Activated CD4-positive, alpha-beta memory T cell treated with anti-CD3 and anti-CD28 coated beads for 36 hours (primary cell): ENCODE data around the gene RRP9. TPM values are rescaled to one million over a fixed set of nuclear protein-coding genes. Genes with fewer than 3 reads are reported as not detected.

Source experiments
- CTCF ChIA-PET: fragments of 350-600 bp; sonication (Branson Sonifier 250); formaldehyde crosslinking; loops from one replicate; lab custom pipeline; 2021; ENCODE audit warnings: antibody characterized with exemption, inconsistent platforms; lab: Charles Lee
- POLR2A ChIA-PET: fragments of 350-600 bp; sonication (Branson Sonifier 250); formaldehyde crosslinking; loops from one replicate; lab custom pipeline; 2021; ENCODE audit warnings: antibody characterized with exemption; lab: Charles Lee
- DNase-seq: peaks from one replicate; pipeline ENCODE4 v3.0.0-alpha.2; 2020
- H3K27ac Mint-ChIP-seq: one replicate; pipeline ENCODE4 v1.8.0; 2021; ENCODE audit warnings: mixed read lengths
- H3K27me3 Mint-ChIP-seq: one replicate; pipeline ENCODE4 v1.8.0; 2021; ENCODE audit warnings: mixed read lengths
- H3K36me3 Mint-ChIP-seq: one replicate; pipeline ENCODE4 v1.8.0; 2021; ENCODE audit warnings: mixed read lengths
- H3K4me1 Mint-ChIP-seq: one replicate; pipeline ENCODE4 v1.8.0; 2021; ENCODE audit warnings: low read depth, mixed read lengths
- H3K4me3 Mint-ChIP-seq: one replicate; pipeline ENCODE4 v1.8.0; 2021; ENCODE audit warnings: mild to moderate bottlenecking, mixed read lengths
- H3K9me3 Mint-ChIP-seq: one replicate; pipeline ENCODE4 v1.8.0; 2021; ENCODE audit warnings: mixed read lengths
- intact Hi-C: fragments of 100-400 bp; cut with micrococcal nuclease; formaldehyde crosslinking; loops from one replicate; pipeline ENCODE4 v1.15.1; 2023
- total RNA-seq, 2 experiments: library from RNA; stranded (reverse); gene quantifications; one replicate each; pipeline ENCODE4 v1.2.3, GENCODE V29; 2021

The RRP9 gene
- total RNA-seq, 2 experiments from 2014 or later, result 32.3 to 35.4 TPM

DNA sequence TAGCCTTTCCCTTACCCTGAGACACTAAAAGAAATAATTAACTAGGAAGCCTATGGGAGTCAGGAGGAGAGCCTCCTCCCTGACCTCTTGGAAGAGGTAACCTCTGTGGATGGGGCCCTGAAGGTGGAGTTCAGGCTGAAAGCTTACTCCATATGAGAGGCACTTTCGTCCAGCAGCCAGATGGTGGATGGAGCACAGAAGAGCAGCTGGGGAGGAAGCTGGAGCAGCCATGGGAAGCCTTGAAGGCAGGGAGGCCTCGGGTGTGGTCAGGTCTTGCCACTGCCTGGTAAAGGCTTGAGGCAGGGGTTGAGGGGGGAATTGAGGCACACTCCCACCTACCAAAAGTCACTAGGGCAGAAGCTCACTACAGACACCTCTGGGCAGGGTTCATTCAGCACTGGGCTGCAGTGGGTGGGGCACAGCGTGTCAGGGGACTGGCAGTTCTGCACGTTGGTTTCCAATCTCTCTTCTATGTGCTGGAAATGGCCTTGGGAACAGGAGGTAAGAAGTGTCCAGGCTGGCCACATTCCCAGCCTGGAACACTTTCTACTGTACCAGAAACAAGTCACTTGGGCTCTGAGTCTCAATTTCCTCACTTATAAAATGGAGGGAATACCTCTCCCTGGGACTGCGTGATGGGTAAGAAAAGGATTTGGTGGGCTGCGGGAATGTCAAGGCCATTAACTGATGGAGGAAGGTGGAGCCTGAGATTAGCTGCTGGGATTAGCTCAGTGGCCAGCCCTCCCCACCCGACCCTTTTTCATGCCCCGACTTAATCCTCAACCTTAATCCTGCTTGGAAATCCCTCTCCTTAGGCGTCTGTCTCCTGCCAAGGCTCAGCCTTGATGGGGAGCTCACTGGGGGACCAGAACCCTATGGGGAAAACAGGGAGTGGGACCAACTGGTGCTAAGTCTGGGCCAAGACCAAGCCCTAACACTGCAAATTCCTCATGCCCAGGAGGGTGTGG is 20.2 kb upstream of the RRP9 start:
- DNase-seq, result no peak
- intact Hi-C loops, result no loop called here
- ChIA-PET CTCF (interaction anchor here (1.3 kb wide), 1 partner anchor 12 kb away, joined by 5 read pairs; the partner anchor contains the start of gene ABHD14B), POLR2A (interaction anchor here (0.6 to 1.1 kb wide), 3 partner anchors 12 to 379 kb away, joined by 3 to 5 read pairs (median 3); partner anchors contain the start of genes ABHD14B and RRP9)
- Mint-ChIP-seq H3K4me3 (no peak overlapping the region), H3K27ac (no peak overlapping the region), H3K36me3 (peaks cover 6% of the 10 kb centered on the region), H3K4me1 (peaks cover 8% of the 10 kb centered on the region), H3K9me3 (no peaks in the 10 kb centered on the region), H3K27me3 (no peaks in the 10 kb centered on the region)

GRCh38 chr3:51961011-51961410 is 19.3 kb upstream of the RRP9 start:
- Mint-ChIP-seq H3K4me1 (peaks cover 3% of the 10 kb centered on the region), H3K4me3 (no peak overlapping the region), H3K27ac (no peak overlapping the region), H3K27me3 (no peaks in the 10 kb centered on the region), H3K36me3 (peaks cover 6% of the 10 kb centered on the region), H3K9me3 (no peaks in the 10 kb centered on the region)
- DNase-seq, result no peak
- ChIA-PET POLR2A (interaction anchor here (0.6 kb wide), 1 partner anchor 378 kb away, joined by 3 read pairs; no protein-coding TSS in a partner anchor), CTCF (no interaction called here)
- intact Hi-C loops, result no loop called here

- Mint-ChIP-seq H3K36me3 (peaks cover 6% of the 10 kb centered on the region), H3K4me1 (peaks cover 1% of the 10 kb centered on the region), H3K27me3 (peaks cover under 1% of the 10 kb centered on the region), H3K9me3 (no peaks in the 10 kb centered on the region), H3K27ac (no peak overlapping the region), H3K4me3 (no peak overlapping the region)
- POLR2A ChIA-PET, result no interaction called here
- intact Hi-C loops, result no loop called here
- DNase-seq, result no peak
- CTCF ChIA-PET, result no interaction called here
Measured at GRCh38 chr3:51960386-51960785, 18.7 kb upstream of the RRP9 start.

DNA sequence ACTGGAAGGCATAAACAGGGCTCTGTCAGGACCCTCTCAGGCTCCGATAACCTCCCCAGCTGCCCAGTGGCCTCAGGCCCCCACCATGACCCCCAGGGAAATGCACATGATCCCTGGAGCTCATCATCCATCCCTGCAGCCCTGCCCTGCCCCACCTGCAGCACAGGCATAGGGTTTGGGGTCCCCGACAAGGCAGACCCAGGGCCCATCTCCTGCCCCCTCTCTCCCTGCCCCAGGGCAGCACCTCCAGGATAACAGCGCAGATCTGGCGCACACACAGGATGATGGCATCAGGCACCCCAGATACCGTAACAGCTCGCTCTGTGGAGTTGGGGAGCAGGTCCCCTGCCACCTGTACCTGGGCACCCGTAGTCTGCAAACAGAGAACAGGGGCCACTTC is 17.9 kb upstream of the RRP9 start:
- POLR2A ChIA-PET, result no interaction called here

DNA sequence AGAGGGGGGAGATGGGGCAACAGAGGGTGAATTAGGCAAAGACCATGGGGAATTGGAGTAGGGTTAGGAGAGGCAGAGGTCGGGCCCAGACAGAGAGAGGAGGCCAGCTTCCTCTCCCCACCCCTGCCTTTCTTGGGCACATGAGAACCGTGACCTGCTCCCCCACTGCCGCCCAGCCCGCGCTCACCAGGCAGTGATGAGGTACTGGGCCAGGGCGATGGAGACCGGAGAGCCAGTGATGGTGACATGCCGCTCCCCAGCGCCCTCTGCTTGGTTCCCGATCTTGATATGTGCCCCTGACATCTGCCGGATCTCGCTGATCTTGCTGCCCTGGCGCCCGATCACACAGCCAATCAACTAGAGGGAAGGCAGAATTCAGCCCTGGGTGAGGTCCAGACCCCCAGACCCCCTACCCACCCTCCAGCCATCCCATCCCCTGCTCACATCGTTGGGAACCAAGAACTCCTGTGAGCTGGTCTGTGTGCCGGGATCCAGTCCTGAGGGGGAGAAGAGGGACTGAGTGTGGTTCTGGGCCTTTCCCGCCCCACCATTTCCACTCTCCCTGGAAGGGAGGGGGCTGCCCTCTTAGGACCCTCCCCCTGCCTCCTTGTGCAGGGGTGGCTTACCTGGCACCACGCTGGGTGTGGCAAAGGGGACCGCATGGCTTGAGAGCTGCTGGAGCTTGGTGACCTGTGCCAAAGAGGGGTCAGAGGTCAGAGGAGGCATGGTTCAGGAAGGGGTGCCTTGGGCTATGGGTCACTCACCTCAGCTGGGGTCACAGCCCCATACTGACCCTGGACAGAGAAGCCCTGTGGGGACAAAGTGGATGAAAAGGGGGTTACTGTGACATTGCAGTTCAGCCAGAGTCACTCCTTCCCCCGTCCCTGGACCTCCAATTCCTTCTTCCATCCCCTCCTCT is 17.2 kb upstream of the RRP9 start:
- peaks cover 2% of the 10 kb centered on the region for H3K4me1 Mint-ChIP-seq
- H3K27ac Mint-ChIP-seq, result no peak overlapping the region
- peaks cover 13% of the 10 kb centered on the region for H3K27me3 Mint-ChIP-seq
- intact Hi-C loops, result no loop called here
- no peaks in the 10 kb centered on the region for H3K9me3 Mint-ChIP-seq
- ChIA-PET POLR2A (no interaction called here), CTCF (interaction anchor here (1.0 to 1.6 kb wide), 3 partner anchors 15 to 24 kb away, joined by 4 to 7 read pairs (median 6); partner anchors contain the start of genes ABHD14A, ABHD14B, ACY1 and PARP3)
- DNase-seq, result no peak
- peaks cover 6% of the 10 kb centered on the region for H3K36me3 Mint-ChIP-seq
- H3K4me3 Mint-ChIP-seq, result no peak overlapping the region

More for the DNA sequence above, 17.9 kb upstream of the RRP9 start:
- peaks cover 6% of the 10 kb centered on the region for H3K36me3 Mint-ChIP-seq
- CTCF ChIA-PET, result interaction anchor here (1.6 kb wide), 1 partner anchor 15 kb away, joined by 6 read pairs; the partner anchor contains the start of genes ABHD14A and ABHD14B
- DNase-seq, result no peak
- H3K9me3 Mint-ChIP-seq, result no peaks in the 10 kb centered on the region
- H3K27ac Mint-ChIP-seq, result no peak overlapping the region
- H3K27me3 Mint-ChIP-seq, result peaks cover 6% of the 10 kb centered on the region
- no peak overlapping the region for H3K4me3 Mint-ChIP-seq
- intact Hi-C loops, result no loop called here
- peaks cover 2% of the 10 kb centered on the region for H3K4me1 Mint-ChIP-seq

GRCh38 chr3:51957520-51958205 is 16.0 kb upstream of the RRP9 start:
- intact Hi-C loops, result no loop called here

DNA sequence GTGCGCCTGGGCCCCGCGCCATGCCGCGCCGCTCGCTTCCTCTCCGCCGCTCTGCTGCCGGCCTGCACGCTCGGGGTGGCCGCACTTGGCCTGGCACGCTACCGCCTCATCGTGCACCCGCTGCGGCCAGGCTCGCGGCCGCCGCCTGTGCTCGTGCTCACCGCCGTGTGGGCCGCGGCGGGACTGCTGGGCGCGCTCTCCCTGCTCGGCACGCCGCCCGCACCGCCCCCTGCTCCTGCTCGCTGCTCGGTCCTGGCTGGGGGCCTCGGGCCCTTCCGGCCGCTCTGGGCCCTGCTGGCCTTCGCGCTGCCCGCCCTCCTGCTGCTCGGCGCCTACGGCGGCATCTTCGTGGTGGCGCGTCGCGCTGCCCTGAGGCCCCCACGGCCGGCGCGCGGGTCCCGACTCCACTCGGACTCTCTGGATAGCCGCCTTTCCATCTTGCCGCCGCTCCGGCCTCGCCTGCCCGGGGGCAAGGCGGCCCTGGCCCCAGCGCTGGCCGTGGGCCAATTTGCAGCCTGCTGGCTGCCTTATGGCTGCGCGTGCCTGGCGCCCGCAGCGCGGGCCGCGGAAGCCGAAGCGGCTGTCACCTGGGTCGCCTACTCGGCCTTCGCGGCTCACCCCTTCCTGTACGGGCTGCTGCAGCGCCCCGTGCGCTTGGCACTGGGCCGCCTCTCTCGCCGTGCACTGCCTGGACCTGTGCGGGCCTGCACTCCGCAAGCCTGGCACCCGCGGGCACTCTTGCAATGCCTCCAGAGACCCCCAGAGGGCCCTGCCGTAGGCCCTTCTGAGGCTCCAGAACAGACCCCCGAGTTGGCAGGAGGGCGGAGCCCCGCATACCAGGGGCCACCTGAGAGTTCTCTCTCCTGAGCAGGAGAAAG is 14.4 kb upstream of the RRP9 start:
- Mint-ChIP-seq H3K27me3 (peaks cover 17% of the 10 kb centered on the region), H3K36me3 (peaks cover 6% of the 10 kb centered on the region), H3K4me3 (peak overlapping the region; percentile 16), H3K27ac (no peak overlapping the region), H3K9me3 (no peaks in the 10 kb centered on the region), H3K4me1 (peaks cover 2% of the 10 kb centered on the region)
- CTCF ChIA-PET, result no interaction called here
- intact Hi-C loops, result no loop called here
- POLR2A ChIA-PET, result interaction anchor here (0.5 kb wide), 1 partner anchor 36 kb away, joined by 4 read pairs; no protein-coding TSS in a partner anchor
- peak; percentile 55 for DNase-seq

More at GRCh38 chr3:51957520-51958205, 16.0 kb upstream of the RRP9 start:
- ChIA-PET POLR2A (no interaction called here), CTCF (interaction anchor here (0.6 to 1.6 kb wide), 4 partner anchors 16 to 25 kb away, joined by 3 to 7 read pairs (median 5); partner anchors contain the start of genes ABHD14A, ABHD14B, ACY1 and PARP3)
- Mint-ChIP-seq H3K36me3 (peaks cover 6% of the 10 kb centered on the region), H3K27me3 (peaks cover 17% of the 10 kb centered on the region), H3K4me1 (peaks cover 2% of the 10 kb centered on the region), H3K4me3 (no peak overlapping the region), H3K27ac (no peak overlapping the region), H3K9me3 (no peaks in the 10 kb centered on the region)
- no peak for DNase-seq

DNA sequence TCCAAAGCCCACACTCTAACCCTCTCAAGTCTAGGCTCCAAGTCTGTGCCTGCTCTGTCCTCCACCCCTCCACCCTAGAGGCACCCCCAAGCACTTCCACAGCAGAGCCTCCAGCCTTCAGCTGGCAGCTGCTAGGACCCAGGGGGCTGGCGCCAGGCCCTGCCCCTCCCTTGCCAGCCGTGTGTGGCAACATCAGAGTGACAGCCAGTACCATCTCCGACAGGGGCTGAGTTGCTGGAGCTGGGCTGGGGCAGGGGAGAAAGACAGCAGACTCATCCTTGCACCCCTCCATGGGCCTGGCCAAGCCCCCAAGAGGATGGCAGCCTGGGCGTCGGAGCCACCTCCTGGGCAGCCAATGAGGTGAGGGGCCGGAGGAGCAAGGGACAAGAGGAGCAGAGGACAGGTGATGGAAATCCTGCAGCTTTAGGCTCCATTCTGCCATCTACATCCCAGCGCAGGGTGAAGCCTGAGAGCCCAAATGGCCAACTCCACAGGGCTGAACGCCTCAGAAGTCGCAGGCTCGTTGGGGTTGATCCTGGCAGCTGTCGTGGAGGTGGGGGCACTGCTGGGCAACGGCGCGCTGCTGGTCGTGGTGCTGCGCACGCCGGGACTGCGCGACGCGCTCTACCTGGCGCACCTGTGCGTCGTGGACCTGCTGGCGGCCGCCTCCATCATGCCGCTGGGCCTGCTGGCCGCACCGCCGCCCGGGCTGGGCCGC is 13.6 kb upstream of the RRP9 start, which contains the start of gene GPR62:
Gene GPR62, plus strand, starts transcription at position 207 of the 718 bp plus-strand sequence. Its CDS starts 272 bp downstream, at position 479.
- intact Hi-C loops, result no loop called here
- Mint-ChIP-seq H3K27me3 (peaks cover 17% of the 10 kb centered on the region), H3K9me3 (no peaks in the 10 kb centered on the region), H3K4me3 (peak within 1 kb of the TSS; percentile 16), H3K27ac (no peak within 1 kb of the TSS), H3K36me3 (peaks cover 4% of the 10 kb centered on the region), H3K4me1 (peaks cover 2% of the 10 kb centered on the region)
- POLR2A ChIA-PET, result interaction anchor here (0.5 kb wide), 1 partner anchor 37 kb away, joined by 4 read pairs; no protein-coding TSS in a partner anchor
- CTCF ChIA-PET, result interaction anchor here (1.8 to 2.0 kb wide), 2 partner anchors 12 to 18 kb away, joined by 7 to 9 read pairs; partner anchors contain the start of genes ABHD14B and PARP3
- no peak for DNase-seq

GRCh38 chr3:51954713-51955112 is 13.0 kb upstream of the RRP9 start:
- Mint-ChIP-seq H3K27me3 (peaks cover 17% of the 10 kb centered on the region), H3K36me3 (peaks cover 4% of the 10 kb centered on the region), H3K4me3 (no peak overlapping the region), H3K9me3 (no peaks in the 10 kb centered on the region), H3K4me1 (peaks cover 2% of the 10 kb centered on the region), H3K27ac (no peak overlapping the region)
- ChIA-PET CTCF (interaction anchor here (1.0 to 2.0 kb wide), 5 partner anchors 10 to 19 kb away, joined by 3 to 9 read pairs (median 4); partner anchors contain the start of genes ABHD14B, PARP3 and RRP9), POLR2A (no interaction called here)
- no peak for DNase-seq
- intact Hi-C loops, result no loop called here

DNA sequence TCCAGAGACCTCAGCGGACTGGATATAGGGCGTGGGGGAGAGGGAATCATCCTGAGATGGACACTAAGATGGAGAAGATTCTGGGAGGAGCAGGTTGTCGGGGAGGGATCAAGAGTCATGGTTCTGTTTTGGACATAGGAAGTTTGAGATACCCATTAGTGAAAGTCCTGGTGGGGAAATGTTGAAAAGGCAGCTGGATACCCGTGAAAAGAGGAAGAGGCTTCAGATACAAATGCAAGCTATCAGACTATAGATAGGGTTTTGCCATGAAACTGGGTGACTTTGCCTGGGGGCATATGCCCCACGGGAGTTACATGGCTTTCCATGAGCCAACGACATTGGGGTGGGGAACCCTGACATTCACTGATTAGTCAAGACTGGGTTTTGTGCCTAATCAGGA is 12.4 kb upstream of the RRP9 start:
- POLR2A ChIA-PET, result no interaction called here
- no peaks in the 10 kb centered on the region for H3K9me3 Mint-ChIP-seq

More for the DNA sequence above, 12.4 kb upstream of the RRP9 start:
- CTCF ChIA-PET, result interaction anchor here (1.0 to 2.0 kb wide), 5 partner anchors 9 to 20 kb away, joined by 3 to 9 read pairs (median 4); partner anchors contain the start of genes ABHD14B, PARP3 and RRP9
- H3K27me3 Mint-ChIP-seq, result peaks cover 17% of the 10 kb centered on the region
- H3K4me1 Mint-ChIP-seq, result peaks cover 2% of the 10 kb centered on the region
- DNase-seq, result no peak
- H3K36me3 Mint-ChIP-seq, result peaks cover 4% of the 10 kb centered on the region
- no peak overlapping the region for H3K27ac Mint-ChIP-seq
- intact Hi-C loops, result no loop called here
- H3K4me3 Mint-ChIP-seq, result no peak overlapping the region
